ENCODE data around the gene RBM38. TPM values are rescaled to one million over a fixed set of nuclear protein-coding genes. Genes with fewer than 3 reads are reported as not detected.
"Not testable (repeated sequence)": the region's sequence is repeated elsewhere in the genome, so short reads cannot be mapped to it uniquely, and the experiment has no call there.

Gene RBM38
- total RNA-seq, 1 donor from 2014 or later = 24.8 TPM

DNA sequence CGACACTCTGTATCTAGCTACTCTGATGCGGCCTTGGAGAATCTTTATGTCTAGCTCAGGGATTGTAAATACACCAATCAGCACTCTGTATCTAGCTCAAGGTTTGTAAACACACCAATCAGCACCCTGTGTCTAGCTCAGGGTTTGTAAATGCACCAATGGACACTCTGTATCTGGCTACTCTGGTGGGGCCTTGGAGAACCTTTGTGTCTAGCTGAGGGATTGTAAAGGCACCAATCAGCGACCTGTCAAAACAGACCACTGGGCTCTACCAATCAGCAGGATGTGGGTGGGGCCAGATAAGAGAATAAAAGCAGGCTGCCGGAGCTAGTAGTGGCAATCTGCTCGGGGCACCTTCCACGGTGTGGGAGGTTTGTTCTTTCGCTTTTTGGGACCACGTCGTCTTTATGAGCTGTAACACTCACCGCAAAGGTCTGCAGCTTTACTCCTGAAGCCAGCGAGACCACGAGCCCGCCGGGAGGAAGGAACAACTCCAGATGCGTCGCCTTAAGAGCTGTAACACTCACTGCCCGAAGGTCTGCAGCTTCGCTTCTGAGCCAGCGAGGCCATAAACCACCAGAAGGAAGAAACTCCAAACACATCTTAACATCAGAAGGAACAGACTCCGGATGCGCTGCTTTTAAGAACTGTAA is 42.1 kb upstream of the RBM38 start:
- not testable (repeated sequence) for DNase-seq (ENCODE audit: extremely low spot score in 2 of 2); H3K36me3 ChIP-seq; H3K27me3 ChIP-seq; H3K27ac ChIP-seq; H3K9me3 ChIP-seq; H3K4me3 ChIP-seq
- intact Hi-C loops (cut with DNase I) = loop anchor here (10.0 kb wide), 2 partner anchors 254 to 794 kb away; no protein-coding TSS in a partner anchor
- peaks cover 20% of the 10 kb centered on the region for H3K4me1 ChIP-seq

DNA sequence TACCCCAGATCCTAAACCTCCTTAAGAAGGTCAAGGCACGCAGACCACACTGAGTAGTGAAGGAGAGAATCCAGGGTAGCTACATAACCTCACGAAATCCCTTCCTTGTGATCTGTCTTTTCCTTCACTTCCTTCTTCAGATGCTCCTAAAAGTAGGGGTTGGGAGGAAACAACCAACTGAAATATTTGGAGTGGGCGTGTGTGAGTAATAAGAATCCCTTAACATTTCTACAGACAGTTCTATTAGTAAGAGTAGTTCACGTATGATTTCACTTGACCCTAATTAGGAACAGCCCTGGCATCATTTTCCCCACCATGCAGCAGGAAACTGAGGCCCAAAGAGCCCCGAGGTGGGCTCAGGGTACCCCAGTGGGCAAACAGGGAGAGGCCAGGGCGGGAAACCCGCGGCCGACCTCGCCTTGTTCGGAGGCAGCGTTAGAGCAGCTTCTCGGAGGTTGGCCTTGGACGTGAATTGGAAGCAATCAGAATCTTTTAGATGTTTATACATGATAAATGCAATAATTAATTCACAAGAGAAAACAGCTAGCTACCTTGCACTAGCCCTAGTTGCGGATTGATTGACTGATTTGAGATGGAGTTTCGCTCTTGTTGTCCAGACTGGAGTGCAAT is 41.0 kb upstream of the RBM38 start:
- Histone ChIP-seq H3K4me3 (no peak overlapping the region), H3K27ac (no peak overlapping the region), H3K4me1 (peaks cover 20% of the 10 kb centered on the region), H3K27me3 (no peaks in the 10 kb centered on the region), H3K9me3 (no peaks in the 10 kb centered on the region), H3K36me3 (peaks cover 0 to 16% of the 10 kb centered on the region in 2 donors)
- TF ChIP-seq, protein P1, sequence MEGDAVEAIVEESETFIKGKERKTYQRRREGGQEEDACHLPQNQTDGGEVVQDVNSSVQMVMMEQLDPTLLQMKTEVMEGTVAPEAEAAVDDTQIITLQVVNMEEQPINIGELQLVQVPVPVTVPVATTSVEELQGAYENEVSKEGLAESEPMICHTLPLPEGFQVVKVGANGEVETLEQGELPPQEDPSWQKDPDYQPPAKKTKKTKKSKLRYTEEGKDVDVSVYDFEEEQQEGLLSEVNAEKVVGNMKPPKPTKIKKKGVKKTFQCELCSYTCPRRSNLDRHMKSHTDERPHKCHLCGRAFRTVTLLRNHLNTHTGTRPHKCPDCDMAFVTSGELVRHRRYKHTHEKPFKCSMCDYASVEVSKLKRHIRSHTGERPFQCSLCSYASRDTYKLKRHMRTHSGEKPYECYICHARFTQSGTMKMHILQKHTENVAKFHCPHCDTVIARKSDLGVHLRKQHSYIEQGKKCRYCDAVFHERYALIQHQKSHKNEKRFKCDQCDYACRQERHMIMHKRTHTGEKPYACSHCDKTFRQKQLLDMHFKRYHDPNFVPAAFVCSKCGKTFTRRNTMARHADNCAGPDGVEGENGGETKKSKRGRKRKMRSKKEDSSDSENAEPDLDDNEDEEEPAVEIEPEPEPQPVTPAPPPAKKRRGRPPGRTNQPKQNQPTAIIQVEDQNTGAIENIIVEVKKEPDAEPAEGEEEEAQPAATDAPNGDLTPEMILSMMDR (IDR thresholded peaks at IDR 0.05) = no peak
- no peak for TF ChIP-seq POLR2AphosphoS5 (IDR thresholded peaks at IDR 0.05; ENCODE audit: insufficient read depth in 1 of 2, low read depth in 1 of 2)
- TF ChIP-seq POLR2A (IDR thresholded peaks at IDR 0.05) = no peak
- DNase-seq (ENCODE audit: extremely low spot score in 2 of 2) = no peak
- intact Hi-C loops (cut with DNase I) = no loop called here

DNA sequence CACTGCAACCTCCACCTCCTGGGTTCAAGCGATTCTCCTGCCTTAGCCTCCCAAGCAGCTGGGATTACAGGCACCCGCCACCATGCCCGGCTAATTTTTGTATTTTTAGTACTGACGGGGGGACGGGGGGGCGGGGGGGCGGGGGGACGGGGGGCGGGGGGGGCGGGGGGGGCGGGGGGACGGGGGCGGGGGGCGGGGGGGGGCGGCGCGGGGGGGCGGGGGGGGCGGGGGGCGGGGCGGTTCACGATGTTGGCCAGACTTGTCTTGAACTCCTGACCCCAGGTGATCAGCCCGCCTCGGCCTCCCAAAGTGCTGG is 40.5 kb upstream of the RBM38 start:
- Histone ChIP-seq H3K4me1 (peaks cover 20% of the 10 kb centered on the region), H3K4me3 (peak overlapping the region; percentile 63 to 78), H3K36me3 (peaks cover 0 to 16% of the 10 kb centered on the region in 2 donors), H3K27ac (peak overlapping the region; percentile 85)
- H3K27me3 ChIP-seq; intact Hi-C loops (cut with DNase I); DNase-seq (ENCODE audit: extremely low spot score in 2 of 2); H3K9me3 ChIP-seq: not testable (repeated sequence)

DNA sequence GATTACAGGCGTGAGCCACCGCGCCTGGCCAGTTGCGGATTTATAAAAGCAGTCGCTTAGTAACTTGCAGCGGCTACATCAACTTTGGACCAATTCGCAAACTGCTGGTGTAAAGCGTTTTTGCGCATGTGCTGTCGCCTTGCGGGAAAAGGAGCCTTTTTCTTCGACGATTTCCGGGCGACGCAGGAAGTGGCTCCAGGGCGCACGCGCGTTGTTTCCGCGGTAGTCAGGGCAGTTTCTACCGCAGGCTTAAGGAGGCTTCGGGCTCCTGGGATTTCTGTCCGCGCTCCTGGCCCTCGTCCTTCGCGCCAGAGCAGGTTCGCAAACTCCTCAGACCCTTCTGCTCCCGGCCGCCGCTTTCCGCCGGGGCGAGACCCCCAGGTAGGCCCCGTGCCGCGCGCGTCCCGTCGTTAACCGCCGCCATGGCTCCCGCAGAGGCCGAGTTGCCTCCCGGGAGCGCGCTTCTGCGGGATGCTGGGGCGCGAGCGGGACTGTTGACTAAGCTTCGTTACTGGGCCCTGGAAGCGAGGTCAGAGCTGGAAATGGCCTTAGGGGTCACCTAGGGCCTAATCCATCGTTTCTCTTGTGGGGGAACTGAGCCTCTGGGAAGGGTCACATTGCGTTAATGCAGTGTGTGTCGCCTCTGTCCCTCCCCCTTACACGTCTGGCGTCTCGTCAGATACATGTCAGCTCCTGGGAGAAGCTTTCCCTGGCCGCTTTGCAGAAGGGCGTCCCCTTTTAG is 40.0 kb upstream of the RBM38 start, which contains the start of gene RAE1:
Gene RAE1, plus strand, starts transcription at position 214 of the 742 bp plus-strand sequence. CDS start 2,784 bp downstream, outside the sequence.
- TF ChIP-seq, protein P1 (IDR thresholded peaks at IDR 0.05) = no peak
- peak; percentile 82 for TF ChIP-seq POLR2AphosphoS5 (IDR thresholded peaks at IDR 0.05; ENCODE audit: insufficient read depth in 1 of 2, low read depth in 1 of 2)
- intact Hi-C loops (cut with DNase I) = no loop called here
- H3K4me1 ChIP-seq = peaks cover 20% of the 10 kb centered on the region
- no peaks in the 10 kb centered on the region for H3K9me3 ChIP-seq
- peak within 1 kb of the TSS; percentile 85 for H3K27ac ChIP-seq
- H3K36me3 ChIP-seq = peaks cover 0 to 19% of the 10 kb centered on the region in 2 donors
- H3K27me3 ChIP-seq = no peaks in the 10 kb centered on the region
- peak within 1 kb of the TSS; percentile 63 to 78 for H3K4me3 ChIP-seq
- DNase-seq (ENCODE audit: extremely low spot score in 2 of 2) = peak in 1 of 2 donors; percentile 92

DNA sequence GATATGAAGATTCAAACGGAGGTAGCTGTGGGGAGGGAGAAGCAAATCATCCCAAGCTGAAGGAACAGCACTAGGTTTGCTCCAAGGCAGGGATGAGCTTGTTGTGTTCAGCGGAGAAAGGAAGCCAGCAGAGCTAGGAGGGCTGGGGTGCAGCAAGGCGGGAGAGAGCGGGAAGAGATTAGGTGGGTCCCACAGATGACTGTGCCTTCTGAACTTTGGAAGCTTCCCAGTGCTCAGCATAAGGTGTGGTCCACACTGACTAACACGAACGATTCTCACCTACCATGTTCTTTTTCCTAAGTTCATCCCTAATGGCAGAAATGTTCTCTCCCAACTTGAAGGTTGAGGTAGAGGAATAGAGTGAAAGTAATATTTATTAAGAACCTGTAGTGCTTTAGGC is 38.9 kb upstream of the RBM38 start:
- intact Hi-C loops (cut with DNase I) = no loop called here
- no peaks in the 10 kb centered on the region for H3K27me3 ChIP-seq
- DNase-seq (ENCODE audit: extremely low spot score in 2 of 2) = no peak
- TF ChIP-seq, protein P1 (IDR thresholded peaks at IDR 0.05) = no peak
- no peak for TF ChIP-seq POLR2AphosphoS5 (IDR thresholded peaks at IDR 0.05; ENCODE audit: insufficient read depth in 1 of 2, low read depth in 1 of 2)
- H3K27ac ChIP-seq = no peak overlapping the region
- H3K36me3 ChIP-seq = peaks cover 0 to 28% of the 10 kb centered on the region in 2 donors
- no peaks in the 10 kb centered on the region for H3K9me3 ChIP-seq
- peaks cover 20% of the 10 kb centered on the region for H3K4me1 ChIP-seq
- H3K4me3 ChIP-seq = peak overlapping the region; percentile 63 to 78

DNA sequence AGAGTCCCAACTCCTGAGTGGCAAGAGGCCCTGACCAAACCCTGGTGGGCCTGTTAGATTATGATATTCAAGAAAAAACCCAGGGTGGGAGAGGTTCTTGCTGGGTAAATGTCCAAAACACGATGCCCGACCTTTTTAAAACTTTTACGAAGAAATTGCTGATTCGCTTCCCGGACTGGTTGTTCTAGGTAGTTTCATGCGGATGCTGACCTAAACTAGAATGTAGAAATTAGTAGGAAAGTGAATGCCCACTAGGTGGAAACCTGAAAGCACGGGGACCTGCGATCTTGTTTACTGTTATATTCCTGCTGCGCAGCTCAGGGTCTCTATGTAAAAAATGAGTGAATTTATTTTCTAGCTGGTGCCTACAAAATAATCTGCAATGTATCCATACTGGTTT is 37.8 kb upstream of the RBM38 start:
- no peak for TF ChIP-seq POLR2AphosphoS5 (IDR thresholded peaks at IDR 0.05; ENCODE audit: insufficient read depth in 1 of 2, low read depth in 1 of 2)
- TF ChIP-seq, protein P1 (IDR thresholded peaks at IDR 0.05) = no peak
- TF ChIP-seq POLR2A (IDR thresholded peaks at IDR 0.05) = no peak
- Histone ChIP-seq H3K4me3 (no peak overlapping the region), H3K4me1 (peaks cover 20% of the 10 kb centered on the region), H3K27ac (no peak overlapping the region), H3K9me3 (no peaks in the 10 kb centered on the region), H3K36me3 (peaks cover 0 to 28% of the 10 kb centered on the region in 2 donors), H3K27me3 (no peaks in the 10 kb centered on the region)
- no peak for DNase-seq (ENCODE audit: extremely low spot score in 2 of 2)
- intact Hi-C loops (cut with DNase I) = no loop called here

Data from vagina (tissue), 2 donors.